Ovary (tissue), 3 donors: ENCODE data around the gene MND1.

Experiments
- POLR2A ChIP-seq: fragments of 450-650 bp; IDR thresholded peaks from one replicate; pipeline ENCODE4 v1.6.1; 2017; ENCODE audit warnings: antibody characterized with exemption, mild to moderate bottlenecking, moderate library complexity
- TF ChIP-seq, protein P1 (sequence below), 3 donors: fragments of 450-650 bp in 2 of 3; fragments of 200-600 bp in 1 of 3; IDR thresholded peaks; one replicate each; pipeline versions ENCODE4 v1.5.1 to v1.8.0; 2016 to 2022; ENCODE audit warnings: antibody characterized with exemption in 3 of 3, mild to moderate bottlenecking in 1 of 3
- donor health status: DM: no; HTN: no; CAD: no.

DNA sequence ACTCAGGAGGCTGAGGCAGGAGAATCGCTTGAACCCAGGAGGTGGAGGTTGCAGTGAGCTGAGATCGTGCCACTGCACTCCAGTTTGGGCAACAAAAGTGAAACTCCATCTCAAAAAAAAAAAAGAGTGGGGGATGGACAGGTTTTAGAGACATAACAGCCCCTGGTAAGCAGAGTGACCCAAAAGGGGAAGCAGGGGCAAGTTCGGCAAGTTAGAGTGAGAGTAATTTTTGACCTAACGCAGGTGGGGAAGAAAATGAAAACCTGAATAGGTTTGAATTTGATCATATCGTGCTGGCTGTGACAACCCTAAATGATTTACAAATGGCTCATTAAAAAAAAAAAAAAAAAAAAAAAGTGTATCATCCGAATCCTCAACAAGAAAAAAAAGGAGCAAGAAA lies 96.0 kb downstream of the MND1 start:
- TF ChIP-seq POLR2A: no peak
- TF ChIP-seq, protein P1, sequence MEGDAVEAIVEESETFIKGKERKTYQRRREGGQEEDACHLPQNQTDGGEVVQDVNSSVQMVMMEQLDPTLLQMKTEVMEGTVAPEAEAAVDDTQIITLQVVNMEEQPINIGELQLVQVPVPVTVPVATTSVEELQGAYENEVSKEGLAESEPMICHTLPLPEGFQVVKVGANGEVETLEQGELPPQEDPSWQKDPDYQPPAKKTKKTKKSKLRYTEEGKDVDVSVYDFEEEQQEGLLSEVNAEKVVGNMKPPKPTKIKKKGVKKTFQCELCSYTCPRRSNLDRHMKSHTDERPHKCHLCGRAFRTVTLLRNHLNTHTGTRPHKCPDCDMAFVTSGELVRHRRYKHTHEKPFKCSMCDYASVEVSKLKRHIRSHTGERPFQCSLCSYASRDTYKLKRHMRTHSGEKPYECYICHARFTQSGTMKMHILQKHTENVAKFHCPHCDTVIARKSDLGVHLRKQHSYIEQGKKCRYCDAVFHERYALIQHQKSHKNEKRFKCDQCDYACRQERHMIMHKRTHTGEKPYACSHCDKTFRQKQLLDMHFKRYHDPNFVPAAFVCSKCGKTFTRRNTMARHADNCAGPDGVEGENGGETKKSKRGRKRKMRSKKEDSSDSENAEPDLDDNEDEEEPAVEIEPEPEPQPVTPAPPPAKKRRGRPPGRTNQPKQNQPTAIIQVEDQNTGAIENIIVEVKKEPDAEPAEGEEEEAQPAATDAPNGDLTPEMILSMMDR (IDR thresholded peaks at IDR 0.05): no peak
